NT2/D1 (cell line): Measurements from ENCODE around the gene GPR26.

ENCODE experiments used
- DNase-seq: peaks from one replicate; pipeline ENCODE4 v3.0.0-alpha.2; 2011; ENCODE audit warnings: low read depth, low spot score
- H3K27me3 ChIP-seq: 2 replicates; pipeline ENCODE4 v1.6.0; 2011; ENCODE audit warnings: mild to moderate bottlenecking; ENCODE audit not compliant: insufficient read length, insufficient read depth
- H3K36me3 ChIP-seq: 2 replicates; pipeline ENCODE4 v1.6.1; 2011; ENCODE audit warnings: mild to moderate bottlenecking, low read length, mixed read lengths; ENCODE audit not compliant: insufficient read depth, insufficient read length
- H3K4me1 ChIP-seq: 2 replicates; pipeline ENCODE4 v1.5.1; 2011; ENCODE audit not compliant: insufficient read depth, insufficient read length
- H3K4me3 ChIP-seq: 2 replicates; pipeline ENCODE4 v1.5.1; 2011; ENCODE audit warnings: low read depth; ENCODE audit not compliant: insufficient read length
- H3K9ac ChIP-seq: 2 replicates; pipeline ENCODE4 v1.6.0; 2011; ENCODE audit warnings: low read depth; ENCODE audit not compliant: insufficient read length
- H3K9me3 ChIP-seq: 2 replicates; pipeline ENCODE4 v1.5.1; 2011; ENCODE audit warnings: mild to moderate bottlenecking, low read length; ENCODE audit not compliant: insufficient read depth
- SUZ12 ChIP-seq: IDR thresholded peaks from 2 replicates; pipeline ENCODE4 v1.6.1; 2011; ENCODE audit not compliant: insufficient read length, insufficient read depth; ENCODE audit errors: extremely low read depth
- YY1 ChIP-seq: IDR thresholded peaks from 2 replicates; pipeline ENCODE4 v1.6.1; 2011; ENCODE audit not compliant: insufficient read length, insufficient read depth
- ZNF274 ChIP-seq: IDR thresholded peaks from 2 replicates; pipeline ENCODE4 v1.6.1; 2011; ENCODE audit warnings: mild to moderate bottlenecking, low read depth, low read length

Gene GPR26

GRCh38 chr10:123648595-123648994 is 17.6 kb upstream of the GPR26 start:
- no peak for TF ChIP-seq SUZ12
- peaks cover 8% of the 10 kb centered on the region for H3K4me1 ChIP-seq
- no peaks in the 10 kb centered on the region for H3K36me3 ChIP-seq
- H3K9ac ChIP-seq, result no peak overlapping the region
- no peak overlapping the region for H3K4me3 ChIP-seq
- H3K27me3 ChIP-seq, result no peaks in the 10 kb centered on the region
- no peaks in the 10 kb centered on the region for H3K9me3 ChIP-seq
- DNase-seq, result no peak

- H3K9me3 ChIP-seq, result peaks cover 5% of the 10 kb centered on the region
- TF ChIP-seq YY1 (no peak), SUZ12 (no peak), ZNF274 (no peak)
- no peak overlapping the region for H3K4me3 ChIP-seq
- no peaks in the 10 kb centered on the region for H3K36me3 ChIP-seq
- H3K4me1 ChIP-seq, result peaks cover 3% of the 10 kb centered on the region
- H3K27me3 ChIP-seq, result no peaks in the 10 kb centered on the region
- no peak overlapping the region for H3K9ac ChIP-seq
- no peak for DNase-seq
These were observed 16.5 kb upstream of the GPR26 start for GRCh38 chr10:123649676-123650075.

- Histone ChIP-seq H3K36me3 (no peaks in the 10 kb centered on the region), H3K9ac (no peak overlapping the region), H3K9me3 (peaks cover 5% of the 10 kb centered on the region), H3K27me3 (no peaks in the 10 kb centered on the region), H3K4me1 (no peaks in the 10 kb centered on the region), H3K4me3 (no peak overlapping the region)
- no peak for DNase-seq
- TF ChIP-seq SUZ12 (no peak), YY1 (no peak), ZNF274 (no peak)
These were observed 14.6 kb upstream of the GPR26 start for GRCh38 chr10:123651421-123652047.

GRCh38 chr10:123655751-123656150 is 10.4 kb upstream of the GPR26 start:
- peaks cover 5% of the 10 kb centered on the region for H3K9me3 ChIP-seq
- H3K4me1 ChIP-seq, result no peaks in the 10 kb centered on the region
- no peaks in the 10 kb centered on the region for H3K27me3 ChIP-seq
- H3K36me3 ChIP-seq, result no peaks in the 10 kb centered on the region
- H3K9ac ChIP-seq, result no peak overlapping the region
- peak; percentile 52 for DNase-seq
- TF ChIP-seq YY1 (no peak), ZNF274 (no peak), SUZ12 (no peak)
- H3K4me3 ChIP-seq, result no peak overlapping the region

- DNase-seq, result no peak
- Histone ChIP-seq H3K4me3 (no peak overlapping the region), H3K36me3 (no peaks in the 10 kb centered on the region), H3K27me3 (peaks cover 41% of the 10 kb centered on the region), H3K9ac (no peak overlapping the region), H3K9me3 (no peaks in the 10 kb centered on the region), H3K4me1 (peaks cover 9% of the 10 kb centered on the region)
- no peak for TF ChIP-seq ZNF274
- no peak for TF ChIP-seq YY1
- TF ChIP-seq SUZ12, result no peak
These were observed 2.6 kb upstream of the GPR26 start for GRCh38 chr10:123663522-123663921.

GRCh38 chr10:123665491-123666286 is 466 bp upstream of the GPR26 start:
- H3K9me3 ChIP-seq, result no peaks in the 10 kb centered on the region
- DNase-seq, result no peak
- peak overlapping the region; percentile 29 for H3K9ac ChIP-seq
- peaks cover 41% of the 10 kb centered on the region for H3K27me3 ChIP-seq
- H3K4me3 ChIP-seq, result peak overlapping the region; percentile 47
- H3K4me1 ChIP-seq, result peaks cover 9% of the 10 kb centered on the region
- no peaks in the 10 kb centered on the region for H3K36me3 ChIP-seq
- TF ChIP-seq YY1, result no peak
- TF ChIP-seq ZNF274, result no peak
- TF ChIP-seq SUZ12, result no peak

GRCh38 chr10:123669886-123670285 is 3.7 kb downstream of the GPR26 start:
- Histone ChIP-seq H3K36me3 (no peaks in the 10 kb centered on the region), H3K27me3 (peaks cover 31% of the 10 kb centered on the region), H3K9me3 (no peaks in the 10 kb centered on the region), H3K9ac (no peak overlapping the region), H3K4me3 (no peak overlapping the region), H3K4me1 (peaks cover 14% of the 10 kb centered on the region)
- no peak for DNase-seq
- no peak for TF ChIP-seq ZNF274
- TF ChIP-seq YY1, result no peak
- no peak for TF ChIP-seq SUZ12

- H3K9ac ChIP-seq, result no peak overlapping the region
- H3K4me1 ChIP-seq, result peaks cover 6% of the 10 kb centered on the region
- H3K36me3 ChIP-seq, result no peaks in the 10 kb centered on the region
- DNase-seq, result no peak
- H3K27me3 ChIP-seq, result peaks cover 2% of the 10 kb centered on the region
- no peak for TF ChIP-seq YY1
- no peak for TF ChIP-seq ZNF274
- TF ChIP-seq SUZ12, result no peak
- no peak overlapping the region for H3K4me3 ChIP-seq
- no peaks in the 10 kb centered on the region for H3K9me3 ChIP-seq
These were observed 7.0 kb downstream of the GPR26 start for GRCh38 chr10:123673198-123673597.
